ENCODE results near the gene MIPOL1. TPM values are rescaled to one million over a fixed set of nuclear protein-coding genes. Genes with fewer than 3 reads are reported as not detected.
"Not testable (repeated sequence)": the region's sequence is repeated elsewhere in the genome, so short reads cannot be mapped to it uniquely, and the experiment has no call there.

The MIPOL1 gene
- total and polyA plus RNA-seq, 10 donors, result 0.50 to 15.5 (median 7.3) TPM

GRCh38 chr14:37452323-37452722, 254.6 kb downstream of the MIPOL1 start:
- no peaks in the 10 kb centered on the region for H3K36me3 ChIP-seq
- DNase-seq, result no peak
- intact Hi-C loops (cut with DNase I; ENCODE audit: low total_unique reads), result no loop called here
- peaks cover 0 to 6% (median 0%) of the 10 kb centered on the region in 8 donors for H3K9me3 ChIP-seq
- H3K4me3 ChIP-seq, result no peak overlapping the region
- H3K27ac ChIP-seq, result no peak overlapping the region
- TF ChIP-seq CTCF (IDR thresholded peaks at IDR 0.05 in 8 of 11, conservative IDR thresholded peaks at IDR 0.05 in 3 of 11), result no peak
- no peaks in the 10 kb centered on the region for H3K4me1 ChIP-seq
- no peaks in the 10 kb centered on the region for H3K27me3 ChIP-seq (replicated peaks in 1 of 7)

GRCh38 chr14:37453985-37454384, 256.2 kb downstream of the MIPOL1 start:
- 75 to 89% (median 77%) methylated on average over 1 of the region's 1 CpG for WGBS, 5 donors
- no peak for DNase-seq
- TF ChIP-seq CTCF (IDR thresholded peaks at IDR 0.05 in 8 of 11, conservative IDR thresholded peaks at IDR 0.05 in 3 of 11) (no peak), POLR2A (IDR thresholded peaks at IDR 0.05) (no peak), POLR2AphosphoS5 (IDR thresholded peaks at IDR 0.05) (no peak)
- intact Hi-C loops (cut with DNase I; ENCODE audit: low total_unique reads), result no loop called here
- Histone ChIP-seq H3K36me3 (no peaks in the 10 kb centered on the region), H3K27ac (no peak overlapping the region), H3K9me3 (peaks cover 0 to 7% (median 0%) of the 10 kb centered on the region in 8 donors), H3K27me3 (replicated peaks in 1 of 7) (no peaks in the 10 kb centered on the region), H3K4me1 (no peaks in the 10 kb centered on the region), H3K4me3 (no peak overlapping the region)

GRCh38 chr14:37457334-37457733, 259.6 kb downstream of the MIPOL1 start:
- H3K4me3 ChIP-seq, result no peak overlapping the region
- intact Hi-C loops (cut with DNase I; ENCODE audit: low total_unique reads), result no loop called here
- no peak overlapping the region for H3K27ac ChIP-seq
- no peaks in the 10 kb centered on the region for H3K36me3 ChIP-seq
- no peak for DNase-seq
- H3K4me1 ChIP-seq, result no peaks in the 10 kb centered on the region
- no peaks in the 10 kb centered on the region for H3K27me3 ChIP-seq (replicated peaks in 1 of 7)
- peaks cover 0 to 36% (median 25%) of the 10 kb centered on the region in 8 donors for H3K9me3 ChIP-seq
- no peak for TF ChIP-seq POLR2A (IDR thresholded peaks at IDR 0.05)
- no peak for TF ChIP-seq CTCF (IDR thresholded peaks at IDR 0.05 in 8 of 11, conservative IDR thresholded peaks at IDR 0.05 in 3 of 11)
- TF ChIP-seq POLR2AphosphoS5 (IDR thresholded peaks at IDR 0.05), result no peak

- intact Hi-C loops (cut with DNase I; ENCODE audit: low total_unique reads); DNase-seq; H3K4me3 ChIP-seq; H3K27ac ChIP-seq; H3K27me3 ChIP-seq (replicated peaks in 1 of 7); H3K4me1 ChIP-seq; H3K36me3 ChIP-seq: not testable (repeated sequence)
- H3K9me3 ChIP-seq, result peaks cover 0 to 46% (median 44%) of the 10 kb centered on the region in 8 donors
- 82 to 97% (median 95%) methylated on average over 1 of the region's 1 CpG for WGBS, 5 donors
Observed at GRCh38 chr14:37462426-37462825, 264.7 kb downstream of the MIPOL1 start.

GRCh38 chr14:37464192-37464858, 266.6 kb downstream of the MIPOL1 start:
- DNase-seq, result no peak
- Histone ChIP-seq H3K4me1 (no peaks in the 10 kb centered on the region), H3K27ac (no peak overlapping the region), H3K9me3 (peaks cover 0 to 61% (median 46%) of the 10 kb centered on the region in 8 donors), H3K4me3 (no peak overlapping the region), H3K36me3 (no peaks in the 10 kb centered on the region), H3K27me3 (replicated peaks in 1 of 7) (no peaks in the 10 kb centered on the region)
- 76 to 86% (median 82%) methylated on average over 3 of the region's 3 CpGs for WGBS, 5 donors
- intact Hi-C loops (cut with DNase I; ENCODE audit: low total_unique reads), result no loop called here
- no peak for TF ChIP-seq POLR2AphosphoS5 (IDR thresholded peaks at IDR 0.05)
- TF ChIP-seq CTCF (IDR thresholded peaks at IDR 0.05 in 8 of 11, conservative IDR thresholded peaks at IDR 0.05 in 3 of 11), result no peak
- no peak for TF ChIP-seq POLR2A (IDR thresholded peaks at IDR 0.05)
